ENCODE data around the gene PSTPIP2. TPM values are rescaled to one million over a fixed set of nuclear protein-coding genes. Genes with fewer than 3 reads are reported as not detected.

PSTPIP2 gene
- polyA plus RNA-seq, 1 donor from 2014 or later, result 0.98 TPM

DNA sequence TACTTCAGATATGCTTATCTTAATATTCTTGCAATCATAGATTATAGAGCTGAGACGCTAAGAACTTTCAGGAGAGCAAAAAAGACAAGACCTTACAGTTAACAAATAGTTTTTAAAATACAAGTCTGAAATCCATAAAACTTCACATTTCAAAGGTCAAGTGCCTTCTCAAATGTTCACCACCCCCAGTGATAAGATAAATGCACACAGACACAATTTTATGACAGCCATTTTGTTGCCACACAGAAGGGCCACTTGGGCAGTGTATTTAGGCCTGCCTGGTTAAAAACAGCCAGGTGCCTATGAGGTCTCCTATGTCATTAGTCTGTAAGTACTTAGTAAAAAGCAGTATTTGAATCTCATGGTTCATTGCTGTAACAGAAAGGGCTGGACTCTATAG, 8.1 kb upstream of the PSTPIP2 start:
- Histone ChIP-seq H3K9me3 (ENCODE audit: low read length) (no peaks in the 10 kb centered on the region), H3K4me2 (ENCODE audit: low read length) (no peak overlapping the region), H3K27me3 (ENCODE audit: insufficient read depth, low read depth, low read length) (no peaks in the 10 kb centered on the region), H4K20me1 (ENCODE audit: insufficient read depth) (no peaks in the 10 kb centered on the region), H3K79me2 (replicated peaks; ENCODE audit: insufficient read depth, low read length) (no peaks in the 10 kb centered on the region), H3K27ac (ENCODE audit: low read length) (no peak overlapping the region), H3K9me2 (ENCODE audit: insufficient read depth, low read length) (no peaks in the 10 kb centered on the region), H3F3A (ENCODE audit: insufficient read depth, low read length, poor library complexity, severe bottlenecking) (no peaks in the 10 kb centered on the region), H3K4me3 (ENCODE audit: low read length) (no peak overlapping the region), H3K9ac (ENCODE audit: low read length) (no peak overlapping the region), H2AFZ (ENCODE audit: low read depth, low read length) (no peak overlapping the region), H3K36me3 (ENCODE audit: insufficient read depth, low read length) (no peaks in the 10 kb centered on the region)
- no peak for TF ChIP-seq TAF1 (IDR thresholded peaks at IDR 0.05; ENCODE audit: low read depth)
- TF ChIP-seq REST (IDR thresholded peaks at IDR 0.05; ENCODE audit: borderline replicate concordance), result no peak
- no peak for TF ChIP-seq EP300 (conservative IDR thresholded peaks at IDR 0.05; ENCODE audit: poor library complexity, severe bottlenecking)
- no peak for TF ChIP-seq RAD21 (conservative IDR thresholded peaks at IDR 0.05)

GRCh38 chr18:46079336-46079735, 7.3 kb upstream of the PSTPIP2 start:
- Histone ChIP-seq H3K36me3 (ENCODE audit: insufficient read depth, low read length) (no peaks in the 10 kb centered on the region), H3K79me2 (replicated peaks; ENCODE audit: insufficient read depth, low read length) (no peaks in the 10 kb centered on the region), H2AFZ (ENCODE audit: low read depth, low read length) (no peak overlapping the region), H3K9me2 (ENCODE audit: insufficient read depth, low read length) (no peaks in the 10 kb centered on the region), H3K9ac (ENCODE audit: low read length) (no peak overlapping the region), H3F3A (ENCODE audit: insufficient read depth, low read length, poor library complexity, severe bottlenecking) (no peaks in the 10 kb centered on the region), H3K4me2 (ENCODE audit: low read length) (no peak overlapping the region), H3K27me3 (ENCODE audit: insufficient read depth, low read depth, low read length) (no peaks in the 10 kb centered on the region), H3K9me3 (ENCODE audit: low read length) (no peaks in the 10 kb centered on the region), H3K27ac (ENCODE audit: low read length) (no peak overlapping the region), H3K4me3 (ENCODE audit: low read length) (no peak overlapping the region), H4K20me1 (ENCODE audit: insufficient read depth) (no peaks in the 10 kb centered on the region)
- TF ChIP-seq CTCF (IDR thresholded peaks at IDR 0.05; ENCODE audit: poor library complexity, severe bottlenecking), result no peak
- no peak for TF ChIP-seq MXI1 (conservative IDR thresholded peaks at IDR 0.05; ENCODE audit: poor library complexity, severe bottlenecking)
- no peak for TF ChIP-seq EZH2 (IDR thresholded peaks at IDR 0.05; ENCODE audit: borderline replicate concordance, insufficient read depth, low read length, poor library complexity, severe bottlenecking)
- no peak for TF ChIP-seq RAD21 (conservative IDR thresholded peaks at IDR 0.05)
- no peak for TF ChIP-seq POLR2AphosphoS5 (IDR thresholded peaks at IDR 0.05)
- TF ChIP-seq REST (IDR thresholded peaks at IDR 0.05; ENCODE audit: borderline replicate concordance), result no peak
- no peak for TF ChIP-seq EP300 (conservative IDR thresholded peaks at IDR 0.05; ENCODE audit: poor library complexity, severe bottlenecking)
- no peak for TF ChIP-seq SMC3 (conservative IDR thresholded peaks at IDR 0.05; ENCODE audit: poor library complexity)
